Esophagus muscularis mucosa (tissue), 3 donors: ENCODE data around the gene MREG.

Experiments
- POLR2A ChIP-seq: fragments of 450-650 bp; IDR thresholded peaks from one replicate; pipeline ENCODE4 v1.6.1; 2017; ENCODE audit warnings: antibody characterized with exemption, moderate library complexity, mild to moderate bottlenecking, low read depth
- POLR2AphosphoS5 ChIP-seq, 2 donors: sonication (generic); formaldehyde crosslinking; IDR thresholded peaks; one replicate each; pipeline ENCODE4 v1.6.1; 2017; ENCODE audit warnings: antibody characterized with exemption in 2 of 2
- TF ChIP-seq, protein P1 (sequence below), 3 experiments: fragments of 200-600 bp in 2 of 3; fragments of 450-650 bp in 1 of 3; sonication (generic) in 2 of 3; IDR thresholded peaks; one replicate each; pipeline ENCODE4 v1.5.1; 2017 to 2019; ENCODE audit warnings: antibody characterized with exemption in 3 of 3, mild to moderate bottlenecking in 2 of 3, moderate library complexity in 1 of 3

DNA sequence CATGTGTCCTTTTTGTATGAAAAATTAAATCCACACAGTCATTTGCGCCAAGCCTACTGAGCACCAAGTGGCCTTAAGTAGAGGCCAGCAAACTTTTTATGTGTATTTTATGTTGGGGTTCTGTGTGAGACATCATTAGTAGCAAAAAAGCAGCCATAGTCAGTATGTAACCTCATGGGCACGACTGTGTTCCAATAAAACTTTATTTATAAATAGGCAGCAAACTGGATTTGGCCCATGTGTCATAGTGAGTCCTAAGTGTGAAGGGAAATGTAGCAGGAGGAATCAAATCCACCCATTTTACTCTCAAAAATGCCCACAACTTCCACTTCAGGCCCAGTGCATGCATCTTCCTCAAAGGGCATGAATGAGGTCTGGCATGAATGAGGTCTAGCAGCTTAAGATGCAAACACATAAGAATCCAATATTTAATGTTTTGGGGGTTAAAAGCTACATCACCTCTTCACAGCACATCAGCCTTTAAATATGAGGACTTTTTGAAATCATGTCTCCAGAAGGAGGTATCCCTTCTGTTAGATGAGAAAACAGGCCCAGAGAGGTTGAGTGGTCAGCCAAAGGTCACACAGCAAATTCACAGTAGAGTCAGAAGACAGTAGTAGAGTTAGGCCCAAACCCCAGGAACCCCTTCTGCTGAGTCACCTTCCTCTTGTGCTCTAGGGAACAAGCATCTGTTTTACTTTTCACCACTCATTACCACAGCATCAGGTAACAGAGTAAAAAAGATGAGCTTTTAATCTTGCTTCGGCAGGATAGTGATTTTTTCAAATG is 45.6 kb downstream of the MREG start:
- TF ChIP-seq POLR2AphosphoS5 (IDR thresholded peaks at IDR 0.05), result no peak
- TF ChIP-seq, protein P1, sequence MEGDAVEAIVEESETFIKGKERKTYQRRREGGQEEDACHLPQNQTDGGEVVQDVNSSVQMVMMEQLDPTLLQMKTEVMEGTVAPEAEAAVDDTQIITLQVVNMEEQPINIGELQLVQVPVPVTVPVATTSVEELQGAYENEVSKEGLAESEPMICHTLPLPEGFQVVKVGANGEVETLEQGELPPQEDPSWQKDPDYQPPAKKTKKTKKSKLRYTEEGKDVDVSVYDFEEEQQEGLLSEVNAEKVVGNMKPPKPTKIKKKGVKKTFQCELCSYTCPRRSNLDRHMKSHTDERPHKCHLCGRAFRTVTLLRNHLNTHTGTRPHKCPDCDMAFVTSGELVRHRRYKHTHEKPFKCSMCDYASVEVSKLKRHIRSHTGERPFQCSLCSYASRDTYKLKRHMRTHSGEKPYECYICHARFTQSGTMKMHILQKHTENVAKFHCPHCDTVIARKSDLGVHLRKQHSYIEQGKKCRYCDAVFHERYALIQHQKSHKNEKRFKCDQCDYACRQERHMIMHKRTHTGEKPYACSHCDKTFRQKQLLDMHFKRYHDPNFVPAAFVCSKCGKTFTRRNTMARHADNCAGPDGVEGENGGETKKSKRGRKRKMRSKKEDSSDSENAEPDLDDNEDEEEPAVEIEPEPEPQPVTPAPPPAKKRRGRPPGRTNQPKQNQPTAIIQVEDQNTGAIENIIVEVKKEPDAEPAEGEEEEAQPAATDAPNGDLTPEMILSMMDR (IDR thresholded peaks at IDR 0.05), result no peak
- TF ChIP-seq POLR2A, result no peak
